T-helper 2 cell treated with Interferon-gamma antibody and Interleukin-4, amounts not matched to agents 5 μg/mL and 100 μg/mL, for 36 hours (primary cell): ENCODE results near the gene VSIG10.
"Not testable (repeated sequence)": the region's sequence is repeated elsewhere in the genome, so short reads cannot be mapped to it uniquely, and the experiment has no call there.

ENCODE experiments used
- DNase-seq: peaks from one replicate; pipeline ENCODE4 v3.0.0; 2021; ENCODE audit warnings: low spot score
- H3K27ac Mint-ChIP-seq: one replicate; pipeline ENCODE4 v1.8.0; 2021; ENCODE audit warnings: mild to moderate bottlenecking, mixed read lengths
- H3K27me3 Mint-ChIP-seq: one replicate; pipeline ENCODE4 v1.8.0; 2021; ENCODE audit warnings: low read depth, mixed read lengths
- H3K36me3 Mint-ChIP-seq: one replicate; pipeline ENCODE4 v1.8.0; 2021; ENCODE audit warnings: low read depth, mixed read lengths
- H3K4me1 Mint-ChIP-seq: one replicate; pipeline ENCODE4 v1.8.0; 2021; ENCODE audit warnings: low read depth, mixed read lengths
- H3K4me3 Mint-ChIP-seq: one replicate; pipeline ENCODE4 v1.8.0; 2022; ENCODE audit warnings: mild to moderate bottlenecking, moderate library complexity, mixed read lengths
- H3K9me3 Mint-ChIP-seq: one replicate; pipeline ENCODE4 v1.8.0; 2021; ENCODE audit warnings: mixed read lengths

The VSIG10 gene

GRCh38 chr12:118042091-118042490, 61.7 kb downstream of the VSIG10 start:
- DNase-seq: no peak
- Mint-ChIP-seq H3K36me3 (peaks cover 69% of the 10 kb centered on the region), H3K27ac (no peak overlapping the region), H3K4me3 (no peak overlapping the region), H3K4me1 (peaks cover 26% of the 10 kb centered on the region), H3K27me3 (no peaks in the 10 kb centered on the region), H3K9me3 (no peaks in the 10 kb centered on the region)

GRCh38 chr12:118038137-118038536, 65.7 kb downstream of the VSIG10 start:
- peaks cover 81% of the 10 kb centered on the region for H3K36me3 Mint-ChIP-seq
- no peaks in the 10 kb centered on the region for H3K9me3 Mint-ChIP-seq
- no peak for DNase-seq
- peaks cover 36% of the 10 kb centered on the region for H3K4me1 Mint-ChIP-seq
- no peaks in the 10 kb centered on the region for H3K27me3 Mint-ChIP-seq
- H3K27ac Mint-ChIP-seq: no peak overlapping the region
- H3K4me3 Mint-ChIP-seq: no peak overlapping the region

- Mint-ChIP-seq H3K36me3 (peaks cover 75% of the 10 kb centered on the region), H3K9me3 (no peaks in the 10 kb centered on the region), H3K27me3 (no peaks in the 10 kb centered on the region), H3K4me3 (no peak overlapping the region), H3K4me1 (peaks cover 31% of the 10 kb centered on the region), H3K27ac (peak overlapping the region; percentile 43)
- DNase-seq: no peak
These were observed 67.0 kb downstream of the VSIG10 start for GRCh38 chr12:118036672-118037411.

- Mint-ChIP-seq H3K4me1 (peaks cover 25% of the 10 kb centered on the region), H3K4me3 (peak overlapping the region; percentile 15), H3K36me3 (peaks cover 76% of the 10 kb centered on the region), H3K27ac (peak overlapping the region; percentile 85), H3K27me3 (no peaks in the 10 kb centered on the region), H3K9me3 (no peaks in the 10 kb centered on the region)
- peak; percentile 45 for DNase-seq
These were observed 68.4 kb downstream of the VSIG10 start for GRCh38 chr12:118035190-118036041.

GRCh38 chr12:118034429-118035189, 69.2 kb downstream of the VSIG10 start:
- peak overlapping the region; percentile 85 for H3K27ac Mint-ChIP-seq
- peaks cover 25% of the 10 kb centered on the region for H3K4me1 Mint-ChIP-seq
- peak overlapping the region; percentile 12 for H3K4me3 Mint-ChIP-seq
- H3K36me3 Mint-ChIP-seq: peaks cover 81% of the 10 kb centered on the region
- DNase-seq: no peak
- no peaks in the 10 kb centered on the region for H3K9me3 Mint-ChIP-seq
- H3K27me3 Mint-ChIP-seq: no peaks in the 10 kb centered on the region

- H3K4me1 Mint-ChIP-seq: peaks cover 25% of the 10 kb centered on the region
- no peaks in the 10 kb centered on the region for H3K27me3 Mint-ChIP-seq
- H3K9me3 Mint-ChIP-seq: no peaks in the 10 kb centered on the region
- no peak overlapping the region for H3K4me3 Mint-ChIP-seq
- DNase-seq: no peak
- peaks cover 80% of the 10 kb centered on the region for H3K36me3 Mint-ChIP-seq
- no peak overlapping the region for H3K27ac Mint-ChIP-seq
These were observed 69.9 kb downstream of the VSIG10 start for GRCh38 chr12:118033902-118034301.

- Mint-ChIP-seq H3K27ac (no peak overlapping the region), H3K9me3 (no peaks in the 10 kb centered on the region), H3K4me3 (no peak overlapping the region), H3K4me1 (peaks cover 25% of the 10 kb centered on the region), H3K36me3 (peaks cover 80% of the 10 kb centered on the region), H3K27me3 (no peaks in the 10 kb centered on the region)
- no peak for DNase-seq
These were observed 70.5 kb downstream of the VSIG10 start for GRCh38 chr12:118033323-118033722.

GRCh38 chr12:118032188-118032587, 71.6 kb downstream of the VSIG10 start:
- peaks cover 80% of the 10 kb centered on the region for H3K36me3 Mint-ChIP-seq
- DNase-seq: no peak
- H3K9me3 Mint-ChIP-seq: no peaks in the 10 kb centered on the region
- no peak overlapping the region for H3K27ac Mint-ChIP-seq
- peaks cover 25% of the 10 kb centered on the region for H3K4me1 Mint-ChIP-seq
- no peaks in the 10 kb centered on the region for H3K27me3 Mint-ChIP-seq
- H3K4me3 Mint-ChIP-seq: no peak overlapping the region

- Mint-ChIP-seq H3K4me1 (peaks cover 4% of the 10 kb centered on the region), H3K4me3 (no peak overlapping the region), H3K27me3 (no peaks in the 10 kb centered on the region), H3K36me3 (peaks cover 69% of the 10 kb centered on the region), H3K27ac (no peak overlapping the region), H3K9me3 (no peaks in the 10 kb centered on the region)
- DNase-seq: no peak
These were observed 74.6 kb downstream of the VSIG10 start for GRCh38 chr12:118029166-118029565.

GRCh38 chr12:118025168-118025567, 78.6 kb downstream of the VSIG10 start:
- Mint-ChIP-seq H3K27ac (no peak overlapping the region), H3K36me3 (peaks cover 69% of the 10 kb centered on the region), H3K9me3 (no peaks in the 10 kb centered on the region), H3K27me3 (no peaks in the 10 kb centered on the region), H3K4me1 (peaks cover 4% of the 10 kb centered on the region), H3K4me3 (no peak overlapping the region)
- DNase-seq: no peak

- Mint-ChIP-seq H3K27me3 (no peaks in the 10 kb centered on the region), H3K27ac (no peak overlapping the region), H3K4me1 (peaks cover 10% of the 10 kb centered on the region), H3K4me3 (no peak overlapping the region), H3K36me3 (peaks cover 63% of the 10 kb centered on the region), H3K9me3 (no peaks in the 10 kb centered on the region)
- DNase-seq: no peak
These were observed 80.4 kb downstream of the VSIG10 start for GRCh38 chr12:118023301-118023860.

GRCh38 chr12:118022728-118023109, 81.1 kb downstream of the VSIG10 start:
- Mint-ChIP-seq H3K4me3 (no peak overlapping the region), H3K27ac (no peak overlapping the region), H3K36me3 (peaks cover 62% of the 10 kb centered on the region), H3K27me3 (no peaks in the 10 kb centered on the region), H3K9me3 (no peaks in the 10 kb centered on the region), H3K4me1 (peaks cover 16% of the 10 kb centered on the region)
- no peak for DNase-seq

GRCh38 chr12:118022097-118022727, 81.6 kb downstream of the VSIG10 start:
- not testable (repeated sequence) for H3K4me3 Mint-ChIP-seq, H3K9me3 Mint-ChIP-seq, H3K27ac Mint-ChIP-seq, DNase-seq, H3K27me3 Mint-ChIP-seq
- H3K4me1 Mint-ChIP-seq: peaks cover 20% of the 10 kb centered on the region
- peaks cover 61% of the 10 kb centered on the region for H3K36me3 Mint-ChIP-seq
